CD14-positive monocyte (primary cell): ENCODE results near the gene ARFGEF2. TPM values are rescaled to one million over a fixed set of nuclear protein-coding genes. Genes with fewer than 3 reads are reported as not detected.

Source experiments
- DNase-seq, 3 donors: peaks; one replicate each; pipeline ENCODE4 v3.0.0-alpha.2; 2011 to 2022
- H2AFZ ChIP-seq: 2 replicates; pipeline ENCODE4 v1.6.0; 2012; ENCODE audit warnings: mild to moderate bottlenecking, low read depth, low read length, inconsistent platforms; ENCODE audit not compliant: insufficient read depth, poor library complexity, severe bottlenecking
- H3K27ac ChIP-seq, 2 donors: 1 replicate in 1 of 2; 2 replicates in 1 of 2; pipeline ENCODE4 v1.5.1; 2012 to 2013; ENCODE audit warnings: low read length in 2 of 2, control low read depth in 1 of 2, inconsistent platforms in 1 of 2, low read depth in 1 of 2, mild to moderate bottlenecking in 1 of 2
- H3K27me3 ChIP-seq, 2 donors: one replicate each; pipeline versions ENCODE4 v1.6.0 to v1.6.1; 2011 to 2013; ENCODE audit warnings: low read length in 2 of 2; ENCODE audit not compliant: control insufficient read depth in 2 of 2, insufficient read depth in 2 of 2
- H3K36me3 ChIP-seq, 2 donors: replicated peaks in 1 of 2; 1 replicate in 1 of 2; 2 replicates in 1 of 2; pipeline versions ENCODE4 v1.5.1 to v1.6.1; 2012 to 2013; ENCODE audit warnings: low read length in 2 of 2, control low read depth in 1 of 2, inconsistent platforms in 1 of 2, mild to moderate bottlenecking in 1 of 2; ENCODE audit not compliant: insufficient read depth in 2 of 2, control insufficient read depth in 1 of 2
- H3K4me1 ChIP-seq, 2 donors: 1 replicate in 1 of 2; 2 replicates in 1 of 2; pipeline versions ENCODE4 v1.5.1 to v1.6.1; 2012 to 2013; ENCODE audit warnings: low read length in 2 of 2, control low read depth in 1 of 2, inconsistent platforms in 1 of 2, mild to moderate bottlenecking in 1 of 2, moderate library complexity in 1 of 2; ENCODE audit not compliant: insufficient read depth in 2 of 2, control insufficient read depth in 1 of 2
- H3K4me2 ChIP-seq: replicated peaks from 2 replicates; pipeline ENCODE3; 2012; ENCODE audit warnings: low read length, moderate library complexity, mild to moderate bottlenecking; ENCODE audit not compliant: poor library complexity, severe bottlenecking; ENCODE audit errors: extremely low read depth
- H3K4me3 ChIP-seq, 3 experiments: fragments of 200-600 bp in 1 of 3; sonication (generic) in 1 of 3; replicated peaks in 1 of 3; 1 replicate in 2 of 3; 2 replicates in 1 of 3; pipeline ENCODE4 v1.5.1; 2011 to 2013; ENCODE audit warnings: low read length in 3 of 3, mild to moderate bottlenecking in 3 of 3, control low read depth in 2 of 3, low read depth in 2 of 3, inconsistent platforms in 1 of 3, moderate library complexity in 1 of 3
- H3K79me2 ChIP-seq: 2 replicates; pipeline ENCODE4 v1.6.0; 2012; ENCODE audit warnings: mild to moderate bottlenecking, control low read depth, inconsistent platforms, low read length, moderate library complexity; ENCODE audit not compliant: insufficient read depth
- H3K9ac ChIP-seq: 2 replicates; pipeline ENCODE4 v1.6.0; 2017; ENCODE audit warnings: low read length, mild to moderate bottlenecking; ENCODE audit not compliant: insufficient read depth, poor library complexity, severe bottlenecking
- H3K9me3 ChIP-seq, 2 donors: replicated peaks in 1 of 2; 1 replicate in 1 of 2; 2 replicates in 1 of 2; pipeline versions ENCODE4 v1.5.1 to v1.6.1; 2012 to 2013; ENCODE audit warnings: low read length in 2 of 2, control low read depth in 1 of 2; ENCODE audit not compliant: control insufficient read depth in 1 of 2, insufficient read depth in 1 of 2
- H4K20me1 ChIP-seq: 2 replicates; pipeline ENCODE4 v1.6.0; 2012; ENCODE audit warnings: mild to moderate bottlenecking, low read length, control low read depth, moderate library complexity; ENCODE audit not compliant: insufficient read depth
- H3K27ac Mint-ChIP-seq, 7 donors: one replicate each; pipeline ENCODE4 v1.8.0; 2020; ENCODE audit warnings: mild to moderate bottlenecking in 7 of 7, mixed read lengths in 7 of 7, moderate library complexity in 6 of 7, inconsistent platforms in 2 of 7
- H3K27me3 Mint-ChIP-seq, 3 donors: one replicate each; pipeline ENCODE4 v1.8.0; 2021 to 2022; ENCODE audit warnings: low read depth in 3 of 3, mild to moderate bottlenecking in 3 of 3, mixed read lengths in 3 of 3, moderate library complexity in 3 of 3, inconsistent platforms in 1 of 3
- H3K36me3 Mint-ChIP-seq, 2 donors: one replicate each; pipeline ENCODE4 v1.8.0; 2020; ENCODE audit warnings: mixed read lengths in 2 of 2, inconsistent platforms in 1 of 2, mild to moderate bottlenecking in 1 of 2
- H3K4me1 Mint-ChIP-seq: one replicate; pipeline ENCODE4 v1.8.0; 2020; ENCODE audit warnings: mild to moderate bottlenecking, mixed read lengths
- H3K4me3 Mint-ChIP-seq, 2 donors: one replicate each; pipeline ENCODE4 v1.8.0; 2020; ENCODE audit warnings: mild to moderate bottlenecking in 2 of 2, mixed read lengths in 2 of 2, moderate library complexity in 1 of 2
- H3K9me3 Mint-ChIP-seq, 7 donors: one replicate each; pipeline ENCODE4 v1.8.0; 2020 to 2022; ENCODE audit warnings: mixed read lengths in 7 of 7, mild to moderate bottlenecking in 6 of 7, moderate library complexity in 6 of 7, inconsistent platforms in 2 of 7
- CTCF ChIP-seq: fragments of 200-600 bp; IDR thresholded peaks from one replicate; pipeline ENCODE4 v1.8.0; 2022; ENCODE audit warnings: antibody characterized with exemption, mild to moderate bottlenecking
- WGBS: methylation state at CpG from one replicate; pipeline ENCODE4 v1.1.5; 2013; ENCODE audit warnings: missing lambda C conversion rate; ENCODE audit not compliant: insufficient coverage; 5-methylcytosine and 5-hydroxymethylcytosine counted together
- intact Hi-C, 2 donors: fragments of 100-400 bp; cut with micrococcal nuclease; formaldehyde crosslinking; loops; one replicate each; pipeline versions ENCODE4 v1.15.0 to v1.15.1; 2023
- polyA plus RNA-seq, 3 donors: library from polyadenylated mRNA; depleted of rRNA in 1 of 3; unstranded in 2 of 3; stranded (reverse) in 1 of 3; fragments of 300-500 nt in 2 of 3; fragments of >200 nt in 1 of 3; fragmentation: Illumina TruSeq in 2 of 3; gene quantifications; 1 replicate in 2 of 3; 2 replicates in 1 of 3; pipeline ENCODE4 v1.2.3, GENCODE V29; 2012 to 2021

ARFGEF2 gene
- polyA plus RNA-seq, 3 donors, result 4.6 to 10.9 (median 5.5) TPM

- 96% methylated on average over 2 of the region's 3 CpGs for WGBS
- Histone ChIP-seq H3K27me3 (no peaks in the 10 kb centered on the region), H2AFZ (no peak overlapping the region), H3K79me2 (peaks cover 27% of the 10 kb centered on the region), H3K9me3 (no peaks in the 10 kb centered on the region), H3K36me3 (peaks cover 67 to 79% of the 10 kb centered on the region in 2 donors), H3K9ac (no peak overlapping the region), H3K4me3 (no peak overlapping the region), H4K20me1 (peaks cover 69% of the 10 kb centered on the region), H3K4me1 (no peaks in the 10 kb centered on the region), H3K4me2 (no peak overlapping the region), H3K27ac (no peak overlapping the region)
- intact Hi-C loops, result no loop called here
- Mint-ChIP-seq H3K27me3 (no peaks in the 10 kb centered on the region), H3K9me3 (no peaks in the 10 kb centered on the region), H3K27ac (peak overlapping the region in 4 of 7 donors; percentile 23 to 69 (median 46)), H3K4me1 (no peaks in the 10 kb centered on the region), H3K36me3 (peaks cover 63 to 70% of the 10 kb centered on the region in 2 donors), H3K4me3 (no peak overlapping the region)
- no peak for DNase-seq
- no peak for TF ChIP-seq CTCF
These were observed 23.3 kb downstream of the ARFGEF2 start for GRCh38 chr20:48944663-48945297.

GRCh38 chr20:48945840-48946514, 24.5 kb downstream of the ARFGEF2 start:
- Mint-ChIP-seq H3K4me3 (no peak overlapping the region), H3K27me3 (no peaks in the 10 kb centered on the region), H3K36me3 (peaks cover 67 to 74% of the 10 kb centered on the region in 2 donors), H3K9me3 (no peaks in the 10 kb centered on the region), H3K4me1 (no peaks in the 10 kb centered on the region), H3K27ac (peak overlapping the region in 3 of 7 donors; percentile 38 to 79 (median 66))
- H2AFZ ChIP-seq, result no peak overlapping the region
- H3K4me1 ChIP-seq, result no peaks in the 10 kb centered on the region
- H3K36me3 ChIP-seq, result peaks cover 71 to 83% of the 10 kb centered on the region in 2 donors
- peaks cover 16% of the 10 kb centered on the region for H3K79me2 ChIP-seq
- WGBS, result 92% methylated on average over 2 of the region's 6 CpGs
- no peak overlapping the region for H3K4me3 ChIP-seq
- no peak for DNase-seq
- H4K20me1 ChIP-seq, result peaks cover 61% of the 10 kb centered on the region
- H3K9me3 ChIP-seq, result no peaks in the 10 kb centered on the region
- no peak overlapping the region for H3K9ac ChIP-seq
- no peak overlapping the region for H3K4me2 ChIP-seq
- no peak overlapping the region for H3K27ac ChIP-seq
- no peaks in the 10 kb centered on the region for H3K27me3 ChIP-seq
- intact Hi-C loops, result no loop called here
- no peak for TF ChIP-seq CTCF
